ENCODE measurements around the gene EEFSEC. TPM values are rescaled to one million over a fixed set of nuclear protein-coding genes. Genes with fewer than 3 reads are reported as not detected.

Gene EEFSEC
- total RNA-seq, 1 donor from 2014 or later, result 0.92 TPM

DNA sequence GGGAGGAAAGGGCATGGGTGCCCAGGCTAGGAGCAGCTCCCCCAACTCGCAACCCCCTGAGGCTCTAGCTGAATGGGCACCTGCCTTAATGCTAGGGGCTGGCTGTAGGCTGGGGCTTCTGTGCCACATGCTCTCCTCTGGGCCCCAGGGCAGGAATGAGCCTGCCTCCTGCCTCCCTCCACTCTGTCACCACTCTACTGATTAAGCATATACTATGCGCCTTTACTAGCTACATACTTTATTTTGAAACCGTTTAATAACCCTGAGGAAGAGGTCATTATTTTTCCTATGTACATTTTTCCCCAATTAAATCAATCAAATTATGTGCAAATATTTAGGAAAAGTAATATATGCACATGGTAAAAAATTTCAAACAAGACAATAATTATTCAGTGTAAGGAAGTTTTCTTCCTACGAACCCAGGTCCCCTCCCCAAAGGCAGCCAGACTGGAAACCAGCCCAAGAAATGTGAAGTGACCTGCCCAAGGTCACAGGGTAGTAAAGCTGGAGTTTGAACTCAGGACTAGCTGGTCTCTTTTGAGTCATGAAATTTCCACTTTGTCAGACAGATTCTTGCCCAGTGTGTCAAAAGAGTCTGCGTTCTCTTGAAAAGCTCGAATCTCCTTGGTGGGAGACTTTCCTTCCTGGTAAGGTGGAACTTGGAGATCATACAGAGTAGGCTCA is 190.9 kb downstream of the EEFSEC start:
- H3K4me1 ChIP-seq, result peaks cover 4% of the 10 kb centered on the region
- H3K27ac ChIP-seq, result no peak overlapping the region
- no peak overlapping the region for H3K9ac ChIP-seq
- no peaks in the 10 kb centered on the region for H3K27me3 Mint-ChIP-seq (ENCODE audit: insufficient read depth, low read depth)
- TF ChIP-seq, protein P1, sequence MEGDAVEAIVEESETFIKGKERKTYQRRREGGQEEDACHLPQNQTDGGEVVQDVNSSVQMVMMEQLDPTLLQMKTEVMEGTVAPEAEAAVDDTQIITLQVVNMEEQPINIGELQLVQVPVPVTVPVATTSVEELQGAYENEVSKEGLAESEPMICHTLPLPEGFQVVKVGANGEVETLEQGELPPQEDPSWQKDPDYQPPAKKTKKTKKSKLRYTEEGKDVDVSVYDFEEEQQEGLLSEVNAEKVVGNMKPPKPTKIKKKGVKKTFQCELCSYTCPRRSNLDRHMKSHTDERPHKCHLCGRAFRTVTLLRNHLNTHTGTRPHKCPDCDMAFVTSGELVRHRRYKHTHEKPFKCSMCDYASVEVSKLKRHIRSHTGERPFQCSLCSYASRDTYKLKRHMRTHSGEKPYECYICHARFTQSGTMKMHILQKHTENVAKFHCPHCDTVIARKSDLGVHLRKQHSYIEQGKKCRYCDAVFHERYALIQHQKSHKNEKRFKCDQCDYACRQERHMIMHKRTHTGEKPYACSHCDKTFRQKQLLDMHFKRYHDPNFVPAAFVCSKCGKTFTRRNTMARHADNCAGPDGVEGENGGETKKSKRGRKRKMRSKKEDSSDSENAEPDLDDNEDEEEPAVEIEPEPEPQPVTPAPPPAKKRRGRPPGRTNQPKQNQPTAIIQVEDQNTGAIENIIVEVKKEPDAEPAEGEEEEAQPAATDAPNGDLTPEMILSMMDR (IDR thresholded peaks at IDR 0.05), result no peak
- TF ChIP-seq EZH2phosphoT487 (IDR thresholded peaks at IDR 0.05) (no peak), EZH2 (IDR thresholded peaks at IDR 0.05) (no peak)
- no peaks in the 10 kb centered on the region for H3K36me3 ChIP-seq
- H3K79me2 ChIP-seq (ENCODE audit: low read depth), result no peaks in the 10 kb centered on the region
- no peaks in the 10 kb centered on the region for H4K20me1 ChIP-seq (ENCODE audit: low read depth)
- DNase-seq (ENCODE audit: low spot score), result no peak
- H3K4me1 Mint-ChIP-seq, result peaks cover 20% of the 10 kb centered on the region
- H3F3A ChIP-seq (ENCODE audit: low read depth), result no peaks in the 10 kb centered on the region
- H3K9me3 Mint-ChIP-seq, result no peaks in the 10 kb centered on the region
- H3K27me3 ChIP-seq, result no peaks in the 10 kb centered on the region
- H3K4me2 ChIP-seq, result no peak overlapping the region
- no peak overlapping the region for H3K4me3 ChIP-seq
- peaks cover 4% of the 10 kb centered on the region for H3K36me3 Mint-ChIP-seq
- no peak overlapping the region for H3K27ac Mint-ChIP-seq
- H2AFZ ChIP-seq (replicated peaks), result no peak overlapping the region
- H3K9me3 ChIP-seq (ENCODE audit: low read depth), result no peaks in the 10 kb centered on the region
- H3K4me3 Mint-ChIP-seq, result no peak overlapping the region

GRCh38 chr3:128345196-128345595 is 191.9 kb downstream of the EEFSEC start:
- Histone ChIP-seq H3K9me3 (ENCODE audit: low read depth) (no peaks in the 10 kb centered on the region), H2AFZ (replicated peaks) (no peak overlapping the region), H3K27ac (no peak overlapping the region), H3K4me2 (no peak overlapping the region), H3K36me3 (no peaks in the 10 kb centered on the region), H3K4me3 (no peak overlapping the region), H3K27me3 (no peaks in the 10 kb centered on the region), H3K9ac (no peak overlapping the region), H3K79me2 (ENCODE audit: low read depth) (no peaks in the 10 kb centered on the region), H3K4me1 (peaks cover 4% of the 10 kb centered on the region), H3F3A (ENCODE audit: low read depth) (no peaks in the 10 kb centered on the region), H4K20me1 (ENCODE audit: low read depth) (no peaks in the 10 kb centered on the region)
- DNase-seq (ENCODE audit: low spot score), result no peak
- Mint-ChIP-seq H3K27ac (no peak overlapping the region), H3K4me3 (no peak overlapping the region), H3K9me3 (no peaks in the 10 kb centered on the region), H3K27me3 (ENCODE audit: insufficient read depth, low read depth) (no peaks in the 10 kb centered on the region), H3K4me1 (peaks cover 11% of the 10 kb centered on the region), H3K36me3 (peaks cover 4% of the 10 kb centered on the region)
- TF ChIP-seq EZH2phosphoT487 (IDR thresholded peaks at IDR 0.05), result no peak
- TF ChIP-seq, protein P1 (IDR thresholded peaks at IDR 0.05), result no peak
- no peak for TF ChIP-seq EZH2 (IDR thresholded peaks at IDR 0.05)

DNA sequence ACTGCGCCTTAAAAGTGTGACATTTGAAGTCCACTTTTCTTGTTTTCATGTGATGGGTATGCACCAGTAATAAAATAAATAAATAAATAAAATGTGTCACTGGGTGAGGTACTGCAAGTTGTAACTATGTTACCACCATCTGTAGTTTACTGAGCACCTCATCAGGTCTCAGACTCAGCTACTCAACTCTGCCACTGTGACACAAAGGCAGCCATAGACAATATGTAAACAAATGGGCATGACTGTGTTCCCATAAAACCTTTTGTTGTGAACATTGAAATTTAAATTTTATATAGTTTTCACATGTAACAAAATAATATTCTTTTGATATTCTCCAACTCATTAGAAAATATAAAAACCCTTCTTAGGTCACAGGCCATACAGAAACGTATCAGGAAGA is 193.3 kb downstream of the EEFSEC start:
- Mint-ChIP-seq H3K4me1 (peaks cover 13% of the 10 kb centered on the region), H3K27me3 (ENCODE audit: insufficient read depth, low read depth) (no peaks in the 10 kb centered on the region), H3K4me3 (no peak overlapping the region), H3K36me3 (peaks cover 7% of the 10 kb centered on the region), H3K9me3 (no peaks in the 10 kb centered on the region), H3K27ac (no peak overlapping the region)
- no peak overlapping the region for H2AFZ ChIP-seq (replicated peaks)
- DNase-seq (ENCODE audit: low spot score), result no peak
- no peaks in the 10 kb centered on the region for H4K20me1 ChIP-seq (ENCODE audit: low read depth)
- no peaks in the 10 kb centered on the region for H3K9me3 ChIP-seq (ENCODE audit: low read depth)
- H3K9ac ChIP-seq, result no peak overlapping the region
- H3K4me2 ChIP-seq, result no peak overlapping the region
- H3K27me3 ChIP-seq, result no peaks in the 10 kb centered on the region
- H3K4me3 ChIP-seq, result no peak overlapping the region
- TF ChIP-seq EZH2 (IDR thresholded peaks at IDR 0.05) (no peak), EZH2phosphoT487 (IDR thresholded peaks at IDR 0.05) (no peak)
- TF ChIP-seq, protein P1 (IDR thresholded peaks at IDR 0.05), result no peak
- peaks cover 4% of the 10 kb centered on the region for H3K4me1 ChIP-seq
- H3F3A ChIP-seq (ENCODE audit: low read depth), result no peaks in the 10 kb centered on the region
- no peak overlapping the region for H3K27ac ChIP-seq
- no peaks in the 10 kb centered on the region for H3K36me3 ChIP-seq
- H3K79me2 ChIP-seq (ENCODE audit: low read depth), result no peaks in the 10 kb centered on the region
